NCI-H460 (cell line): Measurements from ENCODE around the gene ATP1A4. TPM values are rescaled to one million over a fixed set of nuclear protein-coding genes. Genes with fewer than 3 reads are reported as not detected.

ENCODE experiments used
- DNase-seq: peaks from one replicate; pipeline ENCODE4 v3.0.0-alpha.2; 2016; ENCODE audit warnings: low read depth; ENCODE audit errors: extremely low read depth
- total RNA-seq: library from RNA; depleted of rRNA; stranded (reverse); fragments of >200 nt; shearing (Covaris generic); gene quantifications from 2 replicates; pipeline ENCODE4 v1.2.3, GENCODE V29; 2014

The ATP1A4 gene
- total RNA-seq, 1 experiment from 2014 or later: not detected

DNA sequence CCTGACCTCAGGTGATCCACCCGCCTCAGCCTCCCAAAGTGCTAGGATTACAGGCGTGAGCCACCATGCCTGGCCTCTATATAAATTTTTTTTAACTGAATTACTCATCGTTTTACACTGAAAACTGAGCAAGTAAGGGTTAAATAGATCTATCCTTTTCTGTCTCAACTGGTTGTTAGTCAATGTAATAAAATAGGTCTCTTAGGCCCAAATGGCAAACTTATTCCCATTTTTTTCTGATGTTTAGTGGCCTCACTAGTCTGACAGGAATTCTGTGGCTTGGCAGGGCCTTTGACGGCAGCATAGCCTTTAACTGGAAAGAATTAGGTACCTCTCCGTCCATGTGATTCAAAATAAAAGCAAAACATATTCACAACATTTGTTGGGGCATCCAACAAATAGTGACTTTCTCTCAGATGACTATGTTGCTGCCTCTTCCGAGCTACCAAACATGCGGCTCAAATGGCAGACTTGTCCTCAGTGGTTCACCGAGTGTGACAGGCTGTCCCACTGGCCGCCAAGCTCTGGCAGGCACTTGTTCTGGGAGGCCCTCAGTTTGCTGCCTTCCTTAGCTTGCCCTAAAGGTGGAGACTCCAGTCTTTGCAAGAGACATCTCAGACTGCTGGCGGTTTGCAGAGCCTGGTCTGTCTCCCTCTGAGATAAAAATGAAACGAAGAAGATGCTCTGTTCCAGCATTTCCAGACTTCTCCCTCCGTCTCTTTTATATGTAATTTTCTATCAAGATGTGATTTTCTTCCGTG lies 17.4 kb downstream of the ATP1A4 start:
- DNase-seq: no peak

DNA sequence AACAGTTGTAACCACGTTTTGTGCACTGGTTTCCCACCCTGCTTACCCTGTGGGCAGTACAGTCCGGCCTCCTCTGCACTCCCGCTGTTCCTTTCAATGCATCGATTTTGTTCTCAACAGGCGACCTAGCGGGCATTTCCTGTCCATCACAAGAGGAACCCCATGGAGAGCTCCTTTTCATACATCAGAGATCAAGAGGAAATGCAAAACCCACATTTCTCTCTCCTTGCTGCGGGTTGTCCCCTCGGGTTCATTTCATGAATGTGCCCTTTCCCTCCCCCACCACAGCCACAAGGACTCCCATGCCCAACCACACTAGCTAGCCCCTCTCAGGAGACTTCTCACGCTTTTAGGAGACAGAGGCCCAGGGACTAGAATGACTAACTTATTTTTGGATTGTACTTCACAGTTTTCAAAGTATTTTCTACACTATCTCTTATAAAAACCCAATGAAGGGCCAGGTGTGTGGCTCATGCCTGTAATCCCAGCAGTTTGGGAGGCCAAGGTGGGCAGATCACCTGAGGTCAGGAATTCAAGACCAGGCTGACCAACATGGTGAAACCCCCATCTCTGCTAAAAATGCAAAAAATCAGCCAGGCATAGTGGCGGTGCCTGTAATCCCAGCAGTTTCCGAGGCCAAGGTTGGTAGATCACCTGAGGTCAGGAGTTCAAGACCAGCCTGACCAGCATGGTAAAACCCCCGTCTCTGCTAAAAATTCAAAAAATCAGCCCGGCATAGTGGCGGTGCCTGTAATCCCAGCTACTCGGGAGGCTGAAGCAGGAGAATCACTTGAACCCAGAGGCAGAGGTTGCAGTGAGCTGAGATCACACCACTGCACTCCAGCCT lies 18.4 kb downstream of the ATP1A4 start:
- DNase-seq: no peak

DNA sequence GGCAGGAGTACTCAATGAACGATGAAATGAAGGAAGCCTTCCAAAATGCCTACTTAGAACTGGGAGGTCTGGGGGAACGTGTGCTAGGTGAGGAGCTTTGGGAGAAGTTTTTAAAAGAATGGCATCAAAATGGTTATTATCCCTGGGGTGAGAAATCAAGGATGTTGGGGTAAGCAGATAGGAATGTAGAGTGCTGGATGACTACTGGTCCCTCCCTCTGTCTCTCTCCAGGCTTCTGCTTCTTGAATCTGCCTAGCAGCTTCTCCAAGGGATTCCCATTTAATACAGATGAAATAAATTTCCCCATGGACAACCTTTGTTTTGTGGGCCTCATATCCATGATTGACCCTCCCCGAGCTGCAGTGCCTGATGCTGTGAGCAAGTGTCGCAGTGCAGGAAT lies 20.0 kb downstream of the ATP1A4 start:
- no peak for DNase-seq

DNA sequence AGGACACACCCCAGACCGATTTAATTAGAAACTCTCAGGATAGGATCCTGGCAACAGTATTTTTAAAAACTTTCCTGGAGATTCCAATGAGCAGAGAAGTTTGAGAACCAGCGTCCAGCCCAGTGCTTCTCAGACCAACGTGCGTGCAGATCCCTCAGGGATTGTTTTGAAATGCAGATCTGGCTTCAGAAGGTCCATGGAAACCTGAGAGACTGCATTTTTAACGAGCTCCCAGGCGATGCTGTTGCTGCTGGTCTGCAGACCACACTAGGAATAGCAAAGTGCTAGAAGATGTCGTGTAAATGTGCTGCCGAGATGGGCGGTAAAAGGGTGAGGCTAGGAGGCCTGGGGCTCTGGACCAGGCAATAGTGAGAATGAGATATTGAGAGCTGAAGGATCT lies 20.6 kb downstream of the ATP1A4 start:
- no peak for DNase-seq

DNA sequence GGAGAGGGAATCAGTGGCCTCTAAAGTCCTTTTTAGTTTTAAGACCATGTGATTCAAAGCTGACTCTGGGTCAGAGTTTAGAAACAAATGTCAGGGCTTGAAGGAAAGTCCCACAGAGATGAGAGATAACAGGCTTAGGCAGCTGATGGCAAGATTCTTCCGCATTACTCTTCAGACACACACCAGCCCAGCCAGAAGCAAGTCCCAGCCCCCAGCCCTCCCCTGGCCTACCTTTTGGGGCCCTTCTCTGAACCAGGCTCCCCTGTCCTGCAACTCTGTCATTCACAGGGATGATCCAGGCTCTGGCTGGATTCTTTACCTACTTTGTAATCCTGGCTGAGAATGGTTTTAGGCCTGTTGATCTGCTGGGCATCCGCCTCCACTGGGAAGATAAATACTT lies 25.8 kb downstream of the ATP1A4 start:
- DNase-seq: no peak

DNA sequence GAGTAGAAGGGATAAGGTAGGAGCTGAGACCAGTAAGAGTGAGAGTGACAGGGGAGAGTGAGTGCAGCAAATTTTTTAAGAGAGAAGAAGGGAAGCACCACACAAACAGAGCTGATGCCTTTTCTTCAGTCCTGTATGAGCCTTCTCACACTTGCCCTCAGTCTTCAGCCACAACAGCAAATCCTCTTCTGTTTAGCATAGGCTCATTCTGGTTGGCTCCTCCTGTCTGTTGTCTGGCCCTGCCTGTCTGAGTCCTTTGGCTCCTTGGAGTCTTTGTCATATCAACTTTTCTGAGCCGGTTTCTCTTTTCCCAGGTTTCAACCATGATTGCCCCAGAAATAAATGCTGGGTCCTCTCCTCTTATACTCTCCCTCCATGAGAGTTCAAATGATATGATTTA lies 26.3 kb downstream of the ATP1A4 start:
- no peak for DNase-seq

DNA sequence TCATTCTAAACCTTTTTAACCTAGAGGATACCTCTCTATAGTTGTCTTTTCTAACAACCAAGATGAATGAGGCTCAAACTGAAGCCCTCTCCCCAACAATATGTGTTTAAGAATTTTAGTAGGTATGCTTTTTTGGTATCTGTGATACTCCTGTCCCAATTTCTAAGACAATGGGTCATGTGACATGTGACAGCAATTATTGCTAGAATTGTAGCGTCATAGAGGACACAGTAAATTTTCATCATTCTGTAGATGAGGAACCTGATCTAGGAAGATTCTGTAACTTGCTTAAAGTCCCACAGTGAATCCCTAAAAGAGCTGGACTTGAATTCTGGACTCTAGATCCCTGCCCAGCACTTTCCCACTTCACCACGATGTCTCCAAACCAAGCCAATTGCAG lies 27.3 kb downstream of the ATP1A4 start:
- DNase-seq: no peak

DNA sequence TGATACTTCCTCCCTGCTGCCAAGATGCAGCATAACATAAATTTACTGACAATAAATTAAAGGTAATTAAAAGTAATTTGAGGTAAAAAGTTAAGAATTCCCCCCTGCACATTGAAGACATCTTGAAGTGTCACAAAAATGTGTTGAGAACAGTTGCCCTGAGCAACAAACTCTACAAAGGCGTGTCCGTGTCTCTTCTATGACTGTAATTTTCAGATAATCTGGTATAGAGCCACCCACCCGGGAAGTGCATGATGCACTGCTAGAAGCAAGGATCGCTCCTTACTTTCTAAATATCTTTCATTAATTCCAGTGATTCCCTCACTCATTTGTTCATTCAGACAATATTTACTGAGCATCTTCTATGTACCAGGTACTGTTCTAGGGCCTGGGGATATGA lies 27.9 kb downstream of the ATP1A4 start:
- no peak for DNase-seq

DNA sequence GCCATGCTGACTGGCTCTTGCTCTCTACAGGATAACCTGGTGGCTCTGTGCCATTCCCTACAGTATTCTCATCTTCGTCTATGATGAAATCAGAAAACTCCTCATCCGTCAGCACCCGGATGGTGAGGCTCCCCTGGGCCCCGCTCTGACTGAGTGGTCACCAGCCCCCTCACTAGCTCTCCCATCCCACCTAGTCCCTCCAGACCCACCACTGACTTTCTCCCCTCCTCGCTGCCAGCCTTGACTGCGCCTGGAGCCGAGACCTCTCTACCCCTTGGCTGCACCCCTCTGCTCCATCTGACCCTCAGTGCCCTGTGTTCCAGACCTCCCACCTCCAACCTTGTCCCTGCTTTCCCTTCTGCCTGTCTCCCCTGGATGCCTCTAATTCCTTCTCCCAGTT lies 34.8 kb downstream of the ATP1A4 start:
- no peak for DNase-seq

DNA sequence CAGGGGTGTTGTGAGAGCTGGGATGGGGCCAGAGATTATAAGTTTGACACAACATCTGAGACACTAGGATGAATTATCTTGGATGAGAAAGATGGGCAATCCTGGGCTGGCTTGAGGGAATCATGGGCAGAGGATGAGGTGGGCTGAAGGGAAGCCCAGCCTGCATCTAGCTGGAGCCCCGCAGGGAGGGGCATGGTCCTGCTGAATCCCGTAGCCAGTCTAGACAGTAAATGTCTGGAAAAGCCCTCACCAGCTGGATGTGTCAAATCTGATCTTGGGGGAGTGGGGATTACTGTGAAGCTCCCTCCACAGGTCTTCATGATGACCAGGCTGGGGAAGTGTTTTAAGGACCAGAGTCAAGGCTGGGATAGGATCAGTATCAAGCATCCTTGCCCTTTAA lies 35.3 kb downstream of the ATP1A4 start:
- DNase-seq: no peak

DNA sequence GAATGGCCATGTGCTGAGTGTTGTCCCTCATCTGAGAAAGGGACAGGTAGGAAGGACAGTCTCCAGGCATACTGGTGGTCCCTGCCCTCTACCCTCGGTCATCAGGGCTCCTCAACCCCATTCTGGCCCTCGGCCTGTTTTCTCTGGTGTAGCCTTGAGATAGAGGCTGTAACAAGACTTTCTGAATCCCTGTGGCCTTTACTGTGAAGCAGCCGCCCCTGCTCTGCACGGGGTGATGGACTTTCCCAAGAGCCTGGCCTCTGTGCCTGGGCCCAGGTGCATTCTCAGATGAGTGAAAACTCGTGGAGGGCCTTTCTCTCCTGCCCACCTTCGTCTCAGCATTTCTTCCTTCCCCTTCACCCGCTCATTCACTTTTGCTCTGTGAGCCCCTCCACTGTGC lies 36.0 kb downstream of the ATP1A4 start:
- no peak for DNase-seq

DNA sequence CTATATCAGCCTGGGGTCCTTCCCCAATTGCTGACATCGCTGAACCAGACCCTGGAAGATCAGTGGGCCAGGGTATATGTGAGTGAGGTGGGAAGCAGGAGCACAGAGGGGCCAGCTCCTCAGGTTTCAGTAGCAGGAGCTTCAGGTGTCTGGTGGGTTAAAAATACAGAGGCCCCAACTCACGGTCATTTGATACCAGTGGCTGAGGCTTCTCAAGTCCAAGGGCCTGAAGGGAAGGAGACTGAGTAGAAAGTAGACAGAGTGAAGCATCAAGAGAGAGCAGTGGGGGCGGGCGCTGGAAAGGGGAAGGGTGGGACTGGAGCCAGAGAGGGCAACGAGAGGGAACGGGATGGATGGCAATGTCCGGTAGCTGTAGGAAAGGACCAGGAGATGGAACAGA lies 36.9 kb downstream of the ATP1A4 start:
- no peak for DNase-seq

DNA sequence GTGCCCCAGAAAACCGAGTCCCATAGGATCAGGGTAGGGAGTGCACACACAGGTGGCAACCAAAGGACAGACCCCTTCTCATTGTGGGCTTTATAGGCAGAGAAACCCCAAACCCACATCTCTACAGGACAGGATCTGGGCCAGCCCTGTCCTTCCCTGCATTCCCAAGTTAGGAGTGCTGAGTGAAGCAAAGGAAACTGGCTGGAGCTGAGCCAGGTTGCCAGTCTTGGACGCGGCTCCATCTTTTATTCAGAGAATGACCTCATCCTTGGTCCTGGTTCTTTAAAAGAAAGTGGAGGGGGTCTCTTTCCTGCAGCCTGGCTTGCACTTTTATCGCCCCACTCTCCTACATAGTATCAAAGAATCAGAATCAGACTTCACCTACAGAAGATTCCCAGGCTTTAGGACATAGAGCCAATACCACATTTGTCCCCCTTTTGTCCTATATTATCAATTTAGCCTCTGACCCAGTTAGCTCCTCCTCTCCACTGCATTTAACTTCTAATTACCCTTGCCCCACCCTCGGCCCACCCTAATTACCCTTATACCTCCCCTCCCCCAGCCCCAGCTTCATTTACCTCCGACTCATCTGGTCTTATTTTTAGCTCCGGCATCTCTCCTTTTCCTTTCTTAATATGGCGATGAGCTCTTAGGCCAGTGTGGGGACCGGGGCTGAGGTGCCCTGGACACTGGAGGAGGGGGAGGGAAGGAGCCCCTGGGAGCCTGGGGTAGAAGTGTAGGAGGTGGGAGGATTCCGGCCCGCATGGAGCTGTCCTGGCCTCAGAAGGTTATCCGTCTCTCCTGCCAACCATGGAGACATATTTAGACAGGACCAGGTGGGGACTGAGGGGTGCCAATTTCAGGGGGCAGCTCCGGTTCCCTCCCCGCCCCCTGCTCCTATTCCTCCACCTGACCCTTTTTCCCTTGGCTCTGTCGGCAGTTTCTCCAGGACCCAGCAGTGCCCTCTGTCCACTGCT lies 38.5 kb downstream of the ATP1A4 start, which contains the start of gene CASQ1:
CASQ1 (plus strand) TSS at position 927 of the 977 bp plus-strand sequence. CDS start 177 bp downstream, outside the sequence.
- no peak for DNase-seq

DNA sequence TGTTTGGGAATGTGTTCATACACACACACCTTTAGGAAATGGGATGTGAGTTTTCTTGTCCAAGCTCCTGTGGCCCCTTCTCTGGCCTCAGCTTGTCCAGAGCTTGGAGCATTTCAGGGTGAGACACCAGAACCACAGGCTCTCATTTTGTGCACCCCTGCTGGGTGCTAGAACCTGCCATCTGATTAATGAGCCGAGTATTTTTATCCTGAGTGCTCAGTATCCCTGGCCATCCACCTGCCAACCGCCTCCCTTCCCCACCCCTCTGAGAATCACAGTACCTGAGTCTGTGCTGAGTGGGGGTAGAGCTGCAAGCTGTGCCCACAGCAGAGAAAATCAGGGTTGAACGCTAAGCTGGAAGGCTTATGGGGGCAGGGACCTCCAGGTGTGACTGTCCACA lies 40.4 kb downstream of the ATP1A4 start:
- DNase-seq: no peak

DNA sequence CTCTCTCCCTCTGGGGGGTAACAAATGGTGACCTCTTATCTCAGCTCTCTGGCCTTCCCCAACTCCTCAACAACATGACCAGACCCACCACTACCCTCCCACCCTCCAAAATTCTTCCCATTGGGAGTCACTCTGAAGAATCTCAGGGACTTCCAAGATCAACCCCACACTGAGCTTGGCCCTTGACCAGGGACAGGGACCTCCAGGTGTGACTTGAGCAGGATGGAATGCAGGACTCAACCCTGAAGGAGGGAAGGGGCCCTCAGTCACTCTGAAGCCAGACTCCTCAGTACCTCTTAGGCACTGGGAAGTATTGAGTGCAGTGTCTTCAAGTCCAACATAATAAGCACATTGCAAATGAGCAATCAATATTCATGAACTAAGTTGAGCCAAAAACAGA lies 40.8 kb downstream of the ATP1A4 start:
- no peak for DNase-seq

DNA sequence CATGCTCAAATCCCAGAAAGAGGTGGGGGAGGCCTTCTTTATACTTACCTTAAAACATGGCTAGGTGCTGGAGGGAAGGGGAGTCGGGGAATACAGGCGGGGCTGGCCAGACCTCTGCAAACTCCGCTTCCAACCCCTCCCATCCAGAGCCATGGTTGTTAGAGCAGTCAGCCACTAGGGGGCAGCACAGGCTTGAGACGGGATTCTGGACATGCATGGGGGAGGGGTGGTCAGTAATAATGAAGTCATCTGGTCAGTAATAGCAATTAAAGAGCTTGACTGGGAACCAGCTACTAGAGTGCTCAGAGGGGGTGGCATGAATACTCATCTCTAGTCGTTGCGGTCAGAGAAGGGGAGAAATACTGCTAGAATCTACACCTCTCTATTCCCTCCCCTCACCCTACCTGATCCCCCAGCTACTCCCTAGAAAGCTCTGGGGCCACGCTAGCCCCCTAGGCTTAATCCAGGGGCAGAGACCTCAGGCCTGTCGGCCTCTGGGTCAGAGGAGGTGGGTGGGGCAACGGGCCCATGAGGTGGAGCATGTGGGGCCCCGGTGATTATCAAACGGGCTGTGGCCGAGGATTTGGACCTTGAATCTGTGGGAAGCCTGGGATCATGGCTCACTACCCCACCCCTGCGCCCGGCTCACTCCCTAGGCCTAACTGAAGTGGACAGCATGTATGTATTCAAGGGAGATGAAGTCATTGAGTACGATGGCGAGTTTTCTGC lies 41.9 kb downstream of the ATP1A4 start:
- DNase-seq: peak; percentile 89

DNA sequence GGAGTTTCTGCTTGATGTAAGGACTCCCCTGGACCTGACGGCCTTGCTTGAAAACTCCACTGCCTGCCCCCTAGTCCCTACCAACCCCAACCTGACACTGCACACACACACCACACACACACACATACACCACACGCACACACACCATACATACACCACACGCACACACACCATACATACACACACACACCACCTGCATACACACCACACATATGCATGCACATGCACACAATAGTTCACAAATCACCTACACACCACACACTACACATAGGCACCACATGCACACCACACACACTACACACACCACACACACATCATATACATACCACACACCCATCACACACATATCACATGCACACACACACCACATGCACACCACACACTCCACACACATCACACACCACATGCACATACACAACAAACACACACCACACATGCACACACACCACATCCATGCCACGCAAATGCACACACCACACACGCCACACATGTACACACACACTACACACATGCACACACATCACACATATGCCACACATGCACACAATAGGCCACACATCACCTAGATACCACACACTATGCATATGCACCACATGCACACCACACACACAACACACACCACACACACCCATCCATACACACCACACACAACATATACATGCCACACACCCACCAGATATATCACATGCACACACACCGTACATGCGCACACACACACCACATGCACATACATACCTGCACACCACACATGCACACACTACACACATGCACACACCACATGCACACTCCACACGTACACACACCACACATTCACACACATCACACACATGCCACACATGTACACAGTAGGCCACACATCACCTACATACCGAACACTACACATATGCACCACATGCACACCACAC lies 42.7 kb downstream of the ATP1A4 start:
- no peak for DNase-seq

DNA sequence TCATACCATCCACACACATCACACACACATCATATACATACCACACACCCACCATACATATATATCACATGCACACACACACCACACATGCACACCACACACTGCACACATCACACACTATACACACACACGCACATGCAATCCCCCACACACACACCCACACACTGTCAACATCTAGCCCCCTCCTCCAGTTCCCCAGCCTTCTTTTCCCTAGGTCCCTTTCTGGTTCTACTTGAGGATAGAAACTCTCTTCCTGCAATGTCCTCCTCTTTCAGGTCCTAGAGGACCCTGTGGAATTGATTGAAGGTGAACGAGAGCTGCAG lies 43.3 kb downstream of the ATP1A4 start:
- DNase-seq: no peak

DNA sequence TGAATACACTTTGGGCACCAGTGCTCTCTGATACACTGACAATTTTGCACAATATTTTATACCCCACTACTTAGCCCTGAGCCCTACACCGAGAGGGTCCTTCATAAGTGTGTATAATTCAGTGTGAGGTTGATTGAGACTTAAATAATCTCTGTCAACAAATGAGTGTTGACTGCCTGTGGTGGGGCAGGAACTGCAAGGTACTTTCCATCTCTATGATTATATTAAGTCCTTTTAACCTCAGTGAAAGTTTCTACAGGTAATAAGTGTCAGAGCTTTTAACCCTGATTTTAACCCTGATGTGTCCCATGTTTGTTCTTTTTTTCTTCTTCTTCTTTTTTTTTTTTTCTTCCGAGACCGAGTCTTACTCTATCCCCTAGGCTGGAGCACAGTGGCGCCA lies 44.7 kb downstream of the ATP1A4 start:
- no peak for DNase-seq
